GM18870 (cell line): ENCODE results near the gene CACNB1.
"Not testable (repeated sequence)": the region's sequence is repeated elsewhere in the genome, so short reads cannot be mapped to it uniquely, and the experiment has no call there.

Experiments
- ATAC-seq: cut with Tn5 transposase; IDR thresholded peaks from one replicate; pipeline ENCODE4 v1.9.1; 2021; ENCODE audit warnings: moderate library complexity; ENCODE audit not compliant: unreplicated experiment

Gene CACNB1

DNA sequence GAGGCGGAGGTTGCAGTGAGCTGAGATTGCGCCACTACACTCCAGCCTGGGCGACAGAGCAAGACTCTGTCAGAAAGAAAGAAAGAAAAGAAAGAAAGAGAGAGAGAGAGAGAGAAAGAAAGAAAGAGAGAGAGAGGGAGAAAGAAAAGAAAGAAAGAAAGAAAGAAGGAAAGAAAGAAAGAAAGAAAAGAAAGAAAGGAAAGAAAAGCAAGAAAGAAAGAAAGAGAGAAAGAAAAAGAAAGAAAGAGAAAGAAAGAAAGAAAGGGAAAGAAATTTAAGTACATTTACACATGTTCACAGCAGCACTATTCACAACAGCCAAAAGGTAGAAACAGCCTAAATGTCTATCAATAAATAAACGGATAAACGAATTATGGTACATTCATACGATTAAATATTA is 67.9 kb downstream of the CACNB1 start:
- not testable (repeated sequence) for ATAC-seq

DNA sequence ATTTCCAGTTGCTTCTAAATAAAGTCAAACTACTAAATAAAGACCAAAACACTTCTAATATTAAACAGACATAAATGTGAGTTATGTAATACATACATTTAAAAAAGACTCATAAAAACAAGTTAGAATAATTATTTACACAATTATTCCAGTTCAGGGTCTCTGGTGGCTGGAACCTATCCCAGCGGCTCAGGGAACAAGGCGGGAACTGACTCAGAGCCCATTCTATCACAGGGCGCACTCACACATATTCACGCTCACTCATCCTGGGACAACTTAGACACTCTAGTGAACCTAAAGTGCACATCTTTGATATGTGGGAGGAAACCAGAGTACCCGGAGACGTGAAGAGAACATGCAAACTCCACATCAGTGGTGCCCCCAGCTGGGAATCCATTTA is 71.0 kb downstream of the CACNB1 start:
- no peak for ATAC-seq

DNA sequence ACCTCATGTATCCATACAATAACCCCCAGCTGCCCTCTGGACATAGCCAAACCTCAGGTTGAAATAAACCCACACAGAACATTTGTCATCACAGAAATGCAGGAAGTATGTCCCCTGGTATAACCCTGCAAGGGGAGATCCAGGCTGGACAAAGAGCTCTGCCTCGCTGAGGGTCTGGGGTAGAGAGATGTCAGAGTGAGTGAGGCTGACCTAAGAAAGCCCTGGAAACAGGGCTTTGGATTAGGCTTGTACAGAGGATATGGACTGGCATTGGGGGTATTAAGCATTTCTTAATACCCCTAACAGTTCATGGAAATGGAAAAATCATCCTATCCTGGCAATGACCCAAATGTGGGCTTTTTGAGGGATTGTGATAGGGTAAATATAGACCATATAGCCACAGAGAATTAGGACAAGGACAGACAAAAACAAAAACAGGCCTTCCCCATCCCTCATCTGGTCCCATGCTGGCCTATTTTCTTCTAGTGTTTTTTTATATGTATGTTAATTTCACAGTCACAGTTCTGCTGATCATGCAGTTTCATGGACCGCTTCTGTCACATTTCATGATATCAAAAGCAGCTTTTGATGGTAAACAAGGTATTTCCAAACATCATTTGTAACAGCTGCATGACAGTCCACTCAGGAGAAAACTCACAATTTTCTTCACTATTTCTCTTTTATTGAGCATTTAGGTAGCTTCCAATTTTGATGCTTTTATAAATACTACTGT is 72.2 kb downstream of the CACNB1 start:
- ATAC-seq, result no peak

DNA sequence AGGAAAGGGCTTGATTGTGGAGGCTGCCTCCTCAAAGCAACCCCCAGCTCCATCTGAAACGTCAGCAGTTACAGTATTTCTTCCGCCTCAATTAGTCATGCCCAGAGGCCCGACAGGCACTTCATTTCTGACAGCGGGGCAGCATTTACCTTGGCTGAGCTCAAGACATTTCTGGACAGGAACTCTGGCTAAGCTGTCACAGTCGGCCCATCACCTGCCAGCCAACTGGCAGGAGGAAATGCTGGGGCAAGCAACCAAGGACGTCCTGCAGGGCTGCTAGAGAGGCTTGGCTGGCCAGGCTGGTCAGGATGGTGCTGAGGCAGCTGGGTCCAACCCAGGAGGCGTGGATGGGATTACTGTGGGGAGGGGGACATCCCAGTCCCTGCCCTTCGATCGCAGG is 73.8 kb downstream of the CACNB1 start:
- no peak for ATAC-seq
